SK-N-SH treated with all-trans-retinoic acid at 6 μM for 48 hours (cell line): Measurements from ENCODE around the gene CTNNA3.

Experiments used
- ARNTL ChIP-seq: fragments of 450-650 bp; formaldehyde crosslinking; IDR thresholded peaks from 2 replicates; pipeline ENCODE4 v1.5.0; 2020; ENCODE audit warnings: low read depth, mild to moderate bottlenecking, moderate library complexity, borderline replicate concordance
- CREB5 ChIP-seq: fragments of 250-450 bp; sonication (Bioruptor Pico); IDR thresholded peaks from 2 replicates; pipeline ENCODE4 v1.5.1; 2020; ENCODE audit warnings: low read depth, mild to moderate bottlenecking, moderate library complexity
- CSDC2 ChIP-seq: fragments of 250-450 bp; sonication (Bioruptor Pico); IDR thresholded peaks from 2 replicates; pipeline ENCODE4 v1.5.0; 2020; ENCODE audit warnings: mild to moderate bottlenecking, moderate library complexity
- CSRNP3 ChIP-seq: fragments of 250-450 bp; sonication (Bioruptor Pico); IDR thresholded peaks from 2 replicates; pipeline ENCODE4 v1.5.1; 2021; ENCODE audit warnings: mild to moderate bottlenecking, moderate library complexity
- TSHZ2 ChIP-seq: fragments of 250-450 bp; sonication (Bioruptor Pico); IDR thresholded peaks from 2 replicates; pipeline ENCODE4 v1.5.0; 2020; ENCODE audit warnings: mild to moderate bottlenecking, moderate library complexity
- ZFP3 ChIP-seq: fragments of 250-450 bp; sonication (Bioruptor Pico); IDR thresholded peaks from 2 replicates; pipeline ENCODE4 v1.5.0; 2020; ENCODE audit warnings: mild to moderate bottlenecking, moderate library complexity
- ZNF565 ChIP-seq: fragments of 450-650 bp; formaldehyde crosslinking; conservative IDR thresholded peaks from 2 replicates; pipeline ENCODE4 v1.5.0; 2020; ENCODE audit warnings: low read depth, mild to moderate bottlenecking, moderate library complexity

GRCh38 chr10:67527351-67527750 lies 168.6 kb downstream of the CTNNA3 start:
- TF ChIP-seq CREB5 (CRISPR knock-in tag) (no peak), ZFP3 (CRISPR knock-in tag) (no peak), TSHZ2 (no peak), CSRNP3 (CRISPR knock-in tag) (no peak), CSDC2 (CRISPR knock-in tag) (no peak), ZNF565 (no peak), ARNTL (CRISPR knock-in tag) (no peak)
